ENCODE data around the gene MICAL3.
A peak's percentile ranks its signal among the peaks of the same experiment; 100 is the strongest.

Gene MICAL3

DNA sequence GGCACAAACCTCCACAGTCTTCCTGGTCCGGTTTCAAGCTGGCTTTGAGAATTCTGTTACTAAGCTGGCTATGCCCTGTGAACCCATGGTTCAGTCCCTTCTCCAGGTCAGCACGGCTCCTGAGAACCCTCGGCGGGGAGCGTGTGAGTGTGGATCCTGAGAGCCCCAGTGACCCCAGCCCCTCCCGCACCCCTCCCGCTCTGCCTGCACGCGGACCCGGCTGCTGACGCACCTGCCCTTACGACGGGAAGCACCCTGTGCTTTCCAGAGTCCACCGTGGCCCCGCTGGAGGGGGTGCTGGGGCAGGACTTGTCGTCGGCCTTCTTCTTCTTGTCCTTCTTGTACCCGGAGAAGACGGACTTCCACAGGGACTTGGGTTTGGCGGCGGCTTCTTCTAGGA, 207.3 kb downstream of the MICAL3 start:
- H3K27me3 Mint-ChIP-seq (ENCODE audit: low read depth, poor library complexity), result no peaks in the 10 kb centered on the region
- H3K36me3 Mint-ChIP-seq (ENCODE audit: low read depth), result no peaks in the 10 kb centered on the region

DNA sequence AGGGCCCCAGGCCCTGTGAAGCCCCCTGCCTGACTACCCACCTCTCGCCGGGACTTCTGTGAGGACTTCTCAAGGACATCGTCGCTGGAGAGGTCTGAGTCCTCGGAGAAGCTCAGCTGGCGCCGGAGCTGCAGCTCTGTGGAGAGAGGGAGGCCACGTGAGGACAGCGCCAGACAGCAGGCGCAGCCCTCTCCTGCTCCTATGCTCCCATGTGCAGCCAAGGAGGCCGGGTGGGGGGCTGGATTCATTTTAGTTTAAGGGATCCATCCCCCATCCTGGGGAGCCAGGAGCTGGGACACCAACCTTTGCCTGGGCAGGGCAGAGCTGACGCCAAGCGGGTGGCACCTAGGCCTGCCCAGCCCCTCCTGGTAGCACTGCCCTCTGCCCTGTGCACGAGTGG, 207.7 kb downstream of the MICAL3 start:
- DNase-seq, result no peak
- H3K9me3 Mint-ChIP-seq, result no peaks in the 10 kb centered on the region
- no peak for TF ChIP-seq CTCF (IDR thresholded peaks at IDR 0.05)
- no peaks in the 10 kb centered on the region for H3K27me3 Mint-ChIP-seq (ENCODE audit: low read depth, poor library complexity)
- H3K36me3 Mint-ChIP-seq (ENCODE audit: low read depth), result no peaks in the 10 kb centered on the region
- peaks cover 4% of the 10 kb centered on the region for H3K4me1 Mint-ChIP-seq
- no peak overlapping the region for H3K4me3 Mint-ChIP-seq
- peak overlapping the region; percentile 54 for H3K27ac Mint-ChIP-seq

More for the DNA sequence above, 207.3 kb downstream of the MICAL3 start:
- no peak overlapping the region for H3K4me3 Mint-ChIP-seq
- DNase-seq, result no peak
- peaks cover 4% of the 10 kb centered on the region for H3K4me1 Mint-ChIP-seq
- H3K27ac Mint-ChIP-seq, result no peak overlapping the region
- H3K9me3 Mint-ChIP-seq, result no peaks in the 10 kb centered on the region
- TF ChIP-seq CTCF (IDR thresholded peaks at IDR 0.05), result no peak

- TF ChIP-seq CTCF (IDR thresholded peaks at IDR 0.05), result no peak
- no peak overlapping the region for H3K4me3 Mint-ChIP-seq
- H3K4me1 Mint-ChIP-seq, result peaks cover 11% of the 10 kb centered on the region
- H3K9me3 Mint-ChIP-seq, result no peaks in the 10 kb centered on the region
- H3K36me3 Mint-ChIP-seq (ENCODE audit: low read depth), result no peaks in the 10 kb centered on the region
- no peak overlapping the region for H3K27ac Mint-ChIP-seq
- no peaks in the 10 kb centered on the region for H3K27me3 Mint-ChIP-seq (ENCODE audit: low read depth, poor library complexity)
- no peak for DNase-seq
Observed at GRCh38 chr22:17815703-17816254, 208.6 kb downstream of the MICAL3 start.

DNA sequence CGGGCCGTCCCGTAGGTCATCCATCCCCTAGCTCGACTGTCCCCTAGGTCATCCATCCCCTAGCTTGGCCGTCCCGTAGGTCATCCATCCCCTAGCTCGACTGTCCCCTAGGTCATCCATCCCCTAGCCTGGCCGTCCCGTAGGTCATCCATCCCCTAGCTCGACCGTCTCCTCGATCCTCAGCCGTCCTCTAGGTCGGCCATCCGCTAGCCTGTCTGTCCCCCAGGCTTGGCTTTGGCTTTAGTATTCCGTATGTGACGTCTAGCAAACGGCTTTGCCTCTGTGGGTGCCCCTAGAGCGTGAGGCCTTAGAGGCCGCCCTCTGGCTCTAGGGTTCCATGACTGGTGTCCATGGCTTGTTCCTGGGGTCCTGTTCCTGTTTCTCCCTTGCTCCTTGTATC, 209.5 kb downstream of the MICAL3 start:
- H3K4me1 Mint-ChIP-seq, result peaks cover 15% of the 10 kb centered on the region
- TF ChIP-seq CTCF (IDR thresholded peaks at IDR 0.05), result no peak
- H3K27ac Mint-ChIP-seq, result peak overlapping the region; percentile 48
- H3K27me3 Mint-ChIP-seq (ENCODE audit: low read depth, poor library complexity), result no peaks in the 10 kb centered on the region
- no peak for DNase-seq
- H3K9me3 Mint-ChIP-seq, result no peaks in the 10 kb centered on the region
- no peaks in the 10 kb centered on the region for H3K36me3 Mint-ChIP-seq (ENCODE audit: low read depth)
- no peak overlapping the region for H3K4me3 Mint-ChIP-seq

DNA sequence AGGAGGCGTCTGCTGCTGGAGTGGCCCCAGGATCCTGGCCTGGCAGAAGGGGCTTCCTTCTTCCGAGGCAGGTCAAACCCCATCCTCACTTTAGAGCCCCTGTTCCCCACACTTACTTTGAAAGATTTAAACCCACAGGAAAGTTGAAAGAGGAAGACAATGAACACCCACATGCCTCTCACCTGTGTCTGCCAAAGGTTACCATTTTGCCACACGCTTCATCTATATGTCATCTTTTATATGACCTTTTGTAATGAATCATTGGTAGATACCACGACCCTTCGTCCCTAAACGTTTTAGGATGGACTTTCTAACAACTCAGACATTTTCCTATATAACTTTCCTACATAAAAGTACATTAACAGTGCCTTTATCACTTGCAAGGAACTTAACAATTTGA, 210.3 kb downstream of the MICAL3 start:
- H3K4me1 Mint-ChIP-seq, result peaks cover 22% of the 10 kb centered on the region
- H3K27me3 Mint-ChIP-seq (ENCODE audit: low read depth, poor library complexity), result no peaks in the 10 kb centered on the region
- no peak overlapping the region for H3K27ac Mint-ChIP-seq
- no peaks in the 10 kb centered on the region for H3K9me3 Mint-ChIP-seq
- no peak for DNase-seq
- H3K36me3 Mint-ChIP-seq (ENCODE audit: low read depth), result no peaks in the 10 kb centered on the region
- no peak overlapping the region for H3K4me3 Mint-ChIP-seq
- no peak for TF ChIP-seq CTCF (IDR thresholded peaks at IDR 0.05)

GRCh38 chr22:17811119-17811518, 213.2 kb downstream of the MICAL3 start:
- DNase-seq, result no peak
- no peak for TF ChIP-seq CTCF (IDR thresholded peaks at IDR 0.05)
- Mint-ChIP-seq H3K36me3 (ENCODE audit: low read depth) (peaks cover 14% of the 10 kb centered on the region), H3K9me3 (no peaks in the 10 kb centered on the region), H3K4me3 (no peak overlapping the region), H3K27ac (peak overlapping the region; percentile 13), H3K4me1 (peaks cover 51% of the 10 kb centered on the region), H3K27me3 (ENCODE audit: low read depth, poor library complexity) (no peaks in the 10 kb centered on the region)
